HK-2 (cell line): ENCODE measurements around the gene LDB1.

Experiments
- DNase-seq: peaks from one replicate; pipeline ENCODE4 v3.0.0-alpha.2; 2018; ENCODE audit not compliant: unreplicated experiment

LDB1 gene

DNA sequence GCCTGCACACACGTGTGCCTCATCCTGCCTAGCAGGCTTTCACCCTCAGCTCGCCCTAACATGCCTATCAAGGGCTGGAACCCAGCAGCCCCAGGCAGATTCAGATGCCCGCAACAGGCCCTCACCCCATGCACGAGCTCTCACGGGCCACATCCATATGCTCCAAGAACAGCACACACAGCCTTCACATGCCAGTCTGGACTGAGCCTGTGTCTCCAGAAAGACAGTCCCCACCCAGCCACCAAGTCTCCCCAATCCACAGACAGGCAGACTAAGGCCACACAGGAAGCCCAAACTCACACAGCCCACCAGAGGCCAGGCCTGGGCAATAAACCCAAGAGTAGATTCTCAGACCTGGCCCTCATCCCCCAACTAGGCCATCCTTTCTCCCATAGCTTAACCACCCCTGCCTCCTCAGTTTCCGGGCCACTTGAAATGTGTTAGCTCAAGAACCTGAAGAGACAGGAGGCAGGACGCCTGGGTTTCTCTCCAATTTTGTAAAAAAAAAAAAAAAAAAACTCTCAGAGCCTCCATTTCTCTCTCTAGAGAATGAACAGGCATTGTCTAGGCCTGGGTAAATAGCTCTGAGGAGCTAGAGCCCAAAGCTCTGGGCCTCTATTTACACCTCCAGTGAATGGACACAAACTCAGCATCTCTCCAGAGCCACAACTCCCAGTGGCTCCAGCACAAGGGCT is 6.8 kb downstream of the LDB1 start:
- no peak for DNase-seq

DNA sequence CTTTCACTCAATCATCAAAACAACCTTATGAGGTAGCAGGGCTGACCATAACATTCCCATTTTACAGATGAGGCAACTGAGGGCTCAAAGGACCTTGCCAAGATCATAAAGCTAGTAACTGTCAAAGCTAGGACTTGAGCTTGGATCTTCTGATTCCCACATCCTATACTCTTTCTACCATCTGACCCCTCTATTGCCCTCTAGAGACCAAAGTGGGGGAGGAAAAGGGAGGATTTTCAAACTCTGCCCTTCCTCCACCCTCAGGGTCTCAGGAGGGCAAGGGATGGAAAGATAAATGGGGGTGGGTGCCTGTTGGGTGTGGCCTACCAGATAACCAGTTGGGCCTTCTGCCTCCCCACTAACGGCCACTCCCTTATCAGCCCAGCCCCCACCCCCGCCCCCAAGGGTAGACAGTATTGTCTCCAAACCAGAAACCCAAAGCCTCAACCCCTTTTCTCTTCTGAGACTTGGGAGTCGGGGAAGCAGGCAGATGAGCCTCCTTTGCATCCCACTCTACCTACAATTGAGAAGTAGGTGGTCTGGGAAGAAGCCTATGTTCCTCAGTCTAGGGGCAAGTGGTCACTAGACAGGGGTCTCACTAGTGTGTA is 7.9 kb downstream of the LDB1 start:
- no peak for DNase-seq

DNA sequence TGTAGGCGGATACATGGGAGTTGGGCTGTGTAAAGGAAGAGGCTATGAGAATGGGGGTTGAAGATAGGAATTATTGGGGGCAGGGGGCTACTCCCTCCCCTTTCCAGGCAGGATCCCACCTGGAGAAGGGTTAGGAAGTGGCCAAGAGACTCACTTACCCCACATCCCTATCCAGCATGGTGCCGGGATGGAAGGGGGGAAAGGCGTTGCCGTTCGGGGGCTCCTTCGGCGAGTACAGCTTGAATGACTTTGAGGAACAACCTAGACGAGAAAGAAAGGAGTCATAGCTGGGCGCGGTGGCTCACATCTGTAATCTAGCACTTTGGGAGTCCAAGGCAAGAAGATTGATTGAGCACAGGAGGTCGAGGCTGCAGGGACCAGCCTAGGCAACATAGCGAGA is 8.9 kb downstream of the LDB1 start:
- no peak for DNase-seq

DNA sequence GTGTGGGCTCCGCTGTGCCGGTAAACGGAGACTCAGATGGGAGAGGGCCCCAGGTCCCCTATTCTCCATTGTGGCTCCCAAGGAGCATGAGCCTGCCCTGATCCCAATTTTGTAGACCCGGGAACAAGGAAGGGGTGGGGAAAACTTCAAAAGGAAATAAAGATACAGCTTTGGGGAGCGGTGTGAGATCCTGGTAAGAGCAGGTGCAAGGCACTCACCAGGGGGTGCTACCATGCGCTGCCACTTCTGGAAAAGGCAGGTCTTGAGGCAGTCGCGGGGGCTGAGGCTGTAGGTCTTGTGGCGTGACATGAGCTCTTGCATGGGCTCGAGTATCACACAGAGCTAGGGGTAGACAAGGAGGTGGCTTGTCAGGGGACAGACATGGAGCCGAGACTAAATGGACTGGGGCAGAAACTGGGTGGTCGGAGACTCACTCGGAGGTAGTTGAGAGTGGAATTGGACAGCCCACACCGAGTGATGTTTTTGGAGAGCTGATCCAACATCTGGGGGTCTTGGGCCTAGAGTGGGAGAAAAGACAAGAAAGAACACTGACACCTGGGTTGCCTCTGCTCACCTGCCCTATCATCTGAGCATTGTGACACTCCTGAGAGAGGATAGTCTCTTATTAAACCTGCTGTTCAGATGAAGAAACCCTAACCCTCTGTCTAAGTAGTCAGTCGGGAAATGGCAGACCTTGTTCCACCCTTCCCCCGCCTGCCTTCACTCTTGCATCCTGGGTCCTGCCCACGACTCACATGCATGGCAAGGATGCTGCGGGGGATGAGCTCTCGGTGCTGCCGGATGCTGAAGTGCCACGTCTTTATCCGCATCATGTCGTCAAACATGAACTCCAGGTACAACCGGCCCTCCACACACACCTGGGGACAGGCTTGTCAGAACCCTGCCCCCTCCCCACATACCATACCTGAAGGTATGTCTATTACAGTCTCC is 10.7 kb downstream of the LDB1 start:
- DNase-seq, result no peak

- DNase-seq, result no peak
Observed at GRCh38 chr10:102106998-102107397, 13.2 kb downstream of the LDB1 start.

DNA sequence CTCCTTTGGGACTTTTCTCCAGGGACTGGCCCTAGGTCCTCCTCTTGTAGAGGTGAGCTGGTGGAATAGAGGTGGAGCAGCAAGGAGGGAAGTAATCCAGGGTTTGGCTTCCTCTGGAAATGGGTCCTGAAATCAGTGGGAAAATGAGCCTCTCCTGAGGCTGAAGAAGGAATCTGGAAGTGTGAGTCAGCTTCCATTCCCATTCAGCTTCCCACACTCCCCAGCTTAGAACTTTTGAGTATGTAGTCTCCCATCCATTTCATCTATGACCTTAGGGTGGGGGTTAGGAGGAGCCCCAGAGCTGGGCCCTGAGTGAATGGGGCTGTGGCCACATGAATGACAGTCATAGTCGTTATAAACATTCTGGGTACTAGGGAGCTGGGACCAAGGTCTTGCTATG is 17.7 kb downstream of the LDB1 start:
- DNase-seq, result no peak

- no peak for DNase-seq
Observed at GRCh38 chr10:102101152-102101551, 19.0 kb downstream of the LDB1 start.

GRCh38 chr10:102096449-102096848 is 23.7 kb downstream of the LDB1 start:
- no peak for DNase-seq

GRCh38 chr10:102090772-102091171 is 29.4 kb downstream of the LDB1 start:
- no peak for DNase-seq

DNA sequence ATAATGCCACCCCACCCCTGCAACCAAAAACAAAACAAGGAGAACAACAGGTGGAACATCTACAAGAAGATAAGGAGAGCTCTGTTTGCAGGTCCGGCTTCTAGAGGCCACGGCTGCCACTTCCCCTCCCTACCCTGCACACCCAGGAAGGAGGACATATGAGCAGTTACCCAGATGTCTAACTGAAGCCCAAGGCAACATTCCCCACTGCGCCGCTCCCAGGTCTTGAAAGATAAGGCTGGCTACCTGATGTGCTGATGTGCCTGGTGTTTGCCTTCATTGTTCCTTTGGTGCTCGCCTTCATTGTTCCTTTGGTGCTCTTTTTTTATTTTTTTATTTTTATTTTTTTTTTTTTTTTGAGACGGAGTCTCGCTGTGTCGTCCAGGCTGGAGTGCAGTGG is 34.0 kb downstream of the LDB1 start:
- no peak for DNase-seq

DNA sequence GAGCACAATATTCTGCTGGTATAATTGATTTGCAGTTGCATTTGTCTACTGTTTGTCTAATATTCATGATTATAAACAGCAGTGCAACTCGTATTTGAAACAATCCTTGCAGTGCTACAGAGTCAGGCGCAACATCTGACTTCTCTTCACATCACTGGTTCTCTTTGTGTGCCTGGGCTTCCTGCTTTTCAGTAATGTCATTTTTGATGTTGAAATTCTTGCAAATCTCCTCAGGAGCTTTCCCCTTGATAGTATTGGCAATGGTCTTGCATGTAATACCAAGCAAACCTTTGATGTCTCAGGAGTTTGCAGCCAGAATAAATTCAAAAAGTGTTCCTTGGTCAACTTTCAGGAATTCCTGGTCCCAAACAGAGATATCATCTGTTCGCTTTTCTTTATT is 34.8 kb downstream of the LDB1 start:
- no peak for DNase-seq

- DNase-seq, result no peak
Observed at GRCh38 chr10:102083541-102083940, 36.6 kb downstream of the LDB1 start.

GRCh38 chr10:102072673-102073527 is 47.3 kb downstream of the LDB1 start:
- peak; percentile 85 for DNase-seq

- no peak for DNase-seq
Observed at GRCh38 chr10:102069071-102069470, 51.1 kb downstream of the LDB1 start.

DNA sequence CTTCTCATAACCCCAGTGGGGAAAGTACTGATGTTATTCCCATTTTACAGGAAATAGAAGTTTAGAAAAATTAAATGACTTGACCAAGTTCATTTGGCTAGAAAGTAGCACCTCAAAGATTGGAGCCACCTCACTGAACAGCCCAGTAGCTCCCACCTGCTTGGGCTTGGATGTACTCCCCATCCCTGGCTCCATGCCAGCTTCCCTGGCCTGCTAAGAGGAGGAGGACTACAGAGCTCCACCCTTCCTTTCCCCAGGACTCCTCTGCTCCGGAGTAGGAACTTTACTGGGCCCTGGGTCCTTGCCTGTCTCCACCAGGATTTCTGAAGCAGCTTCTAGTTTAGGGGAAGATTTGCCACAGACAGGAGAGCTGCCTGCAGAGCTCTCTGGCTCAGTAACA is 52.0 kb downstream of the LDB1 start:
- DNase-seq, result no peak

GRCh38 chr10:102067091-102067916 is 52.9 kb downstream of the LDB1 start:
- DNase-seq, result no peak

DNA sequence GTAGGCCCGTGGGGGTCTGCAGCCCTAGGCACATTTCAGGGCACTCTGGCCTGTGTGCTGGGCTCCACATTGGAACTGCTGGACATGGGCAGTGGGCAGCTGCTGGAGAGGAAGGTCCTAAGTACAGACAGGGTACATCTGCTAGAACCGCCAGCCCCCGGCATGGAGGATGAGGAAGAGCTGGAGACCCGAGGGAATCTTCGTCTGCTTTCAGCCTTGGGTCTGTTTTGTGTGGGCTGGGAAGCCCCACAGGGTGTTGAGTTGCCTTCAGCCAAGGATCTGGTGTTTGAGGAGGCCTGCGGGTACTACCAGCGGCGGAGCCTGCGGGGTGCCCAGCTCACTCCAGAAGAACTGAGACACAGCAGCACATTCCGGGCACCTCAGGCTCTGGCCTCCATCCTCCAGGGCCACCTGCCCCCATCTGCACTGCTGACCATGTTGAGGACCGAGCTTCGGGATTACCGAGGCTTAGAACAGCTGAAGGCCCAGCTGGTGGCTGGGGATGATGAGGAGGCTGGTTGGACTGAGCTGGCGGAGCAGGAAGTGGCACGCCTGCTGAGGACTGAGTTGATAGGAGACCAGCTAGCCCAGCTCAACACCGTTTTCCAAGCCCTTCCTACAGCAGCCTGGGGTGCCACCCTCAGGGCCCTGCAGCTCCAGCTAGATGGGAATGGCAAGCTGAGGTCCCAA is 53.6 kb downstream of the LDB1 start:
- no peak for DNase-seq

DNA sequence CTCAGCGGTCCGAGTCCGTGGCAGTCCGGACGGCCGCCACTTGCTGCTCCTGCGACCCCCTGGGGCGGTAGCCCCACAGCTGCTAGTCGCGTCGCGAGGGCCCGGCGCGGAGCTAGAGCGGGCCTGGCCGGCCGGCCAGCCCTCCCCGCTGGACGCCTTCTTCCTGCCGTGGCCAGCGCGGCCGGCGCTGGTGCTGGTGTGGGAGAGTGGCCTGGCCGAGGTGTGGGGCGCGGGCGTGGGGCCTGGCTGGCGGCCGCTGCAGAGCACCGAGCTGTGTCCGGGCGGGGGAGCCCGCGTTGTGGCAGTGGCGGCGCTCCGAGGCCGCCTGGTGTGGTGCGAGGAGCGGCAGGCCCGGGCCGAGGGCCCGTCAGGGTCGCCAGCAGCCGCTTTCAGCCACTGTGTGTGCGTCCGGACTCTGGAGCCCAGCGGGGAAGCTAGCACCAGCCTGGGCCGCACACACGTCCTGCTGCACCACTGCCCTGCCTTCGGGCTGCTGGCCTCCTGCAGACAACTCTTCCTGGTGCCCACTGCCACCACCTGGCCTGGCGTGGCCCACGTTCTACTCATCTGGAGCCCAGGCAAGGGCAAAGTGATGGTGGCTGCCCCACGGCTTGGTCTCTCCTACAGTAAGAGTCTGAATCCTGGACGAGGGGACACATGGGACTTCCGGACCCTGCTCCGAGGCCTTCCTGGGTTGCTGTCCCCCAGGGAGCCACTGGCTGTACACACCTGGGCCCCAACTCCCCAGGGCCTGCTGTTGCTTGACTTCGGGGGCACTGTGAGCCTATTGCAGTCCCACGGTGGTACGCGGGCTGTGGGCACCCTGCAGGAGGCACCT is 54.4 kb downstream of the LDB1 start:
- DNase-seq, result peak; percentile 57

DNA sequence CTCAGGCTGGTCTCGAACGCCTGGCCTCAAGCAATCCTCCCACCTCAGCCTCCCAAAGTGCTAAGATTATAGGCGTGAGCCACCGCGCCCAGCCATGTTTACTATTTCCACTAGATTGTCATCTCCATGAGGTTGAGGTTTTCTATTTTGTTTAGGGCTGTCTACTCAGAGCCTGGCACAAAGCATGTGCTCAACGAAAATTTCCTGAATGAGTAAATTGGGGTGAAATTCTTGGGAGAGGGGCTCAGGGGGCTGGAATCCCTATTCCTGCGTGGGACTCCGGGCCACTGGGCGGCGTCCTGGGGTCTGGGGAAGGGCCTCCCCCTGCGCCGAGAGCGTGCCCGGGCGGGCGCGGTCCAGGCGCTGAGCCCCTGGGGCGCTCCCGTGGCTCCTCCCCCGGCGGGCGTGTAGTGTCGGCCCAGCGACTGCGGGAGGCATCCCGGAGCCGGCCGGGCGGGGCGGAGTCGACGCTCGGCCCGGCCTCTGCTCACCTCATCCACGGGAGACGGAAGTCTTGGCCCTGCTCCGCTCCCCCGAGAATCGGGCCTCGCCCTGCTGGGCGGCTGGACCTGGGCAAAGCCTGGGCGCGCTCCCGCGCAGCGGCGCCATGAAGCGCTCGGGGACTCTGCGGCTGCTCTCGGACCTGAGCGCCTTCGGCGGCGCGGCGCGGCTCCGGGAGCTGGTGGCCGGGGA is 55.2 kb downstream of the LDB1 start, which contains the start of gene HPS6:
TSS of gene HPS6 (plus strand) at position 482 of the 693 bp plus-strand sequence. CDS start at position 608, 126 bp downstream.
- DNase-seq, result peak; percentile 91
